ENCODE data around the gene ALOX15B.

GRCh38 chr17:8048236-8048635 is 9.4 kb downstream of the ALOX15B start:
- TF ChIP-seq, protein P1, sequence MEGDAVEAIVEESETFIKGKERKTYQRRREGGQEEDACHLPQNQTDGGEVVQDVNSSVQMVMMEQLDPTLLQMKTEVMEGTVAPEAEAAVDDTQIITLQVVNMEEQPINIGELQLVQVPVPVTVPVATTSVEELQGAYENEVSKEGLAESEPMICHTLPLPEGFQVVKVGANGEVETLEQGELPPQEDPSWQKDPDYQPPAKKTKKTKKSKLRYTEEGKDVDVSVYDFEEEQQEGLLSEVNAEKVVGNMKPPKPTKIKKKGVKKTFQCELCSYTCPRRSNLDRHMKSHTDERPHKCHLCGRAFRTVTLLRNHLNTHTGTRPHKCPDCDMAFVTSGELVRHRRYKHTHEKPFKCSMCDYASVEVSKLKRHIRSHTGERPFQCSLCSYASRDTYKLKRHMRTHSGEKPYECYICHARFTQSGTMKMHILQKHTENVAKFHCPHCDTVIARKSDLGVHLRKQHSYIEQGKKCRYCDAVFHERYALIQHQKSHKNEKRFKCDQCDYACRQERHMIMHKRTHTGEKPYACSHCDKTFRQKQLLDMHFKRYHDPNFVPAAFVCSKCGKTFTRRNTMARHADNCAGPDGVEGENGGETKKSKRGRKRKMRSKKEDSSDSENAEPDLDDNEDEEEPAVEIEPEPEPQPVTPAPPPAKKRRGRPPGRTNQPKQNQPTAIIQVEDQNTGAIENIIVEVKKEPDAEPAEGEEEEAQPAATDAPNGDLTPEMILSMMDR (IDR thresholded peaks at IDR 0.05 in 2 of 3, conservative IDR thresholded peaks at IDR 0.05 in 1 of 3; ENCODE audit: borderline replicate concordance in 1 of 3, insufficient read depth in 1 of 3, low read depth in 2 of 3, low read length in 2 of 3) = no peak
- TF ChIP-seq, protein P2, sequence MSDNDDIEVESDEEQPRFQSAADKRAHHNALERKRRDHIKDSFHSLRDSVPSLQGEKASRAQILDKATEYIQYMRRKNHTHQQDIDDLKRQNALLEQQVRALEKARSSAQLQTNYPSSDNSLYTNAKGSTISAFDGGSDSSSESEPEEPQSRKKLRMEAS (IDR thresholded peaks at IDR 0.05) = no peak
- TF ChIP-seq, protein P3, sequence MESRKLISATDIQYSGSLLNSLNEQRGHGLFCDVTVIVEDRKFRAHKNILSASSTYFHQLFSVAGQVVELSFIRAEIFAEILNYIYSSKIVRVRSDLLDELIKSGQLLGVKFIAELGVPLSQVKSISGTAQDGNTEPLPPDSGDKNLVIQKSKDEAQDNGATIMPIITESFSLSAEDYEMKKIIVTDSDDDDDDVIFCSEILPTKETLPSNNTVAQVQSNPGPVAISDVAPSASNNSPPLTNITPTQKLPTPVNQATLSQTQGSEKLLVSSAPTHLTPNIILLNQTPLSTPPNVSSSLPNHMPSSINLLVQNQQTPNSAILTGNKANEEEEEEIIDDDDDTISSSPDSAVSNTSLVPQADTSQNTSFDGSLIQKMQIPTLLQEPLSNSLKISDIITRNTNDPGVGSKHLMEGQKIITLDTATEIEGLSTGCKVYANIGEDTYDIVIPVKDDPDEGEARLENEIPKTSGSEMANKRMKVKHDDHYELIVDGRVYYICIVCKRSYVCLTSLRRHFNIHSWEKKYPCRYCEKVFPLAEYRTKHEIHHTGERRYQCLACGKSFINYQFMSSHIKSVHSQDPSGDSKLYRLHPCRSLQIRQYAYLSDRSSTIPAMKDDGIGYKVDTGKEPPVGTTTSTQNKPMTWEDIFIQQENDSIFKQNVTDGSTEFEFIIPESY (IDR thresholded peaks at IDR 0.05; ENCODE audit: extremely low read depth, insufficient replicate concordance, low read length) = no peak
- no peak for TF ChIP-seq POLR2A (IDR thresholded peaks at IDR 0.05; ENCODE audit: borderline replicate concordance, extremely low read depth, insufficient read depth, insufficient read length)
- no peak for TF ChIP-seq EZH2 (IDR thresholded peaks at IDR 0.05)
- no peak for TF ChIP-seq JUND (IDR thresholded peaks at IDR 0.05)

All from HCT116 (cell line).